Measurements from ENCODE around the gene LYPD6.

LYPD6 gene

DNA sequence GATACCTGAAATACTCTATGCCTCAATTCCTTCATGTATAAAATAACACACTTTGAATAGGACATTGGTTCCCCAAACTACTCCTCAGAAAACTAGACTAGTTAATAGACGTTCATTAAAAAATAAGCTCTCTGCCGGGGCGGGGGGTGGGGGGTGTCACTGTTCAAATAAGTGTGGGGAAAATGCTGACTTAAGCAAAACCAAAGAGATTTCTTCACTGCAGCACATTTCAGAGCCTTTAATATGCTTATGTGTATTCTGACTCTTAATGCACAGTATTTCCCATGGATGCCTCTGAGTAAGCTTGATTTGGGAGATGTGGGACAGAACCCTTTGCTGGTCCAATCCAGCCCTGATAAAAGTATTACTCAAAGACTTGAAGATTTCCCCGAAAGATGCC, 93.2 kb downstream of the LYPD6 start:
- Histone ChIP-seq H3K36me3 (no peaks in the 10 kb centered on the region), H3K27ac (no peak overlapping the region), H3K4me3 (ENCODE audit: low read depth in 1 of 2, low read length in 1 of 2) (no peak overlapping the region), H3K27me3 (no peaks in the 10 kb centered on the region), H3K9me3 (no peaks in the 10 kb centered on the region), H3K4me1 (ENCODE audit: control insufficient read depth in 1 of 2, insufficient read depth in 1 of 2, low read depth in 1 of 2, low read length in 1 of 2) (no peaks in the 10 kb centered on the region)
- TF ChIP-seq, protein P1, sequence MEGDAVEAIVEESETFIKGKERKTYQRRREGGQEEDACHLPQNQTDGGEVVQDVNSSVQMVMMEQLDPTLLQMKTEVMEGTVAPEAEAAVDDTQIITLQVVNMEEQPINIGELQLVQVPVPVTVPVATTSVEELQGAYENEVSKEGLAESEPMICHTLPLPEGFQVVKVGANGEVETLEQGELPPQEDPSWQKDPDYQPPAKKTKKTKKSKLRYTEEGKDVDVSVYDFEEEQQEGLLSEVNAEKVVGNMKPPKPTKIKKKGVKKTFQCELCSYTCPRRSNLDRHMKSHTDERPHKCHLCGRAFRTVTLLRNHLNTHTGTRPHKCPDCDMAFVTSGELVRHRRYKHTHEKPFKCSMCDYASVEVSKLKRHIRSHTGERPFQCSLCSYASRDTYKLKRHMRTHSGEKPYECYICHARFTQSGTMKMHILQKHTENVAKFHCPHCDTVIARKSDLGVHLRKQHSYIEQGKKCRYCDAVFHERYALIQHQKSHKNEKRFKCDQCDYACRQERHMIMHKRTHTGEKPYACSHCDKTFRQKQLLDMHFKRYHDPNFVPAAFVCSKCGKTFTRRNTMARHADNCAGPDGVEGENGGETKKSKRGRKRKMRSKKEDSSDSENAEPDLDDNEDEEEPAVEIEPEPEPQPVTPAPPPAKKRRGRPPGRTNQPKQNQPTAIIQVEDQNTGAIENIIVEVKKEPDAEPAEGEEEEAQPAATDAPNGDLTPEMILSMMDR (IDR thresholded peaks at IDR 0.05), result no peak

DNA sequence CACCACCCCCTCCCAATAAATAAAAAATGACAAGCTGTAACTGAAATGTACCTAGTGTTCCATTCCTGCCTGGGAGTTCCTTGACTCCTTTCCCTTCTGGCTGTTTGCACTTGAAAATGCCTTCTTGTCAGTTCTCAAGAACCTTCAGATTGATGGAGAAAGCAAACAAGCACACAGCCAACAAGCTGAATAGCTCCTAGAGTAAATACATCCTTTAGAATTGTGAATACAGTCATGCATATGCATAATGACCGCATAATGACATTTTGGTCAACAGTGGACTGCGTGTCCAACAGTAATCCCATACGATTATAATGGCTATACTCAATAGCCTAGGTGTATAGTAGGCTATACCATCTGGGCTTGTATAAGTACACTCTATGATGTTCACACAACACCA, 97.0 kb downstream of the LYPD6 start:
- no peak overlapping the region for H3K4me3 ChIP-seq (ENCODE audit: low read depth in 1 of 2, low read length in 1 of 2)
- TF ChIP-seq, protein P1 (IDR thresholded peaks at IDR 0.05), result no peak
- H3K9me3 ChIP-seq, result no peaks in the 10 kb centered on the region
- no peaks in the 10 kb centered on the region for H3K4me1 ChIP-seq (ENCODE audit: control insufficient read depth in 1 of 2, insufficient read depth in 1 of 2, low read depth in 1 of 2, low read length in 1 of 2)
- no peaks in the 10 kb centered on the region for H3K36me3 ChIP-seq
- no peaks in the 10 kb centered on the region for H3K27me3 ChIP-seq
- no peak overlapping the region for H3K27ac ChIP-seq

DNA sequence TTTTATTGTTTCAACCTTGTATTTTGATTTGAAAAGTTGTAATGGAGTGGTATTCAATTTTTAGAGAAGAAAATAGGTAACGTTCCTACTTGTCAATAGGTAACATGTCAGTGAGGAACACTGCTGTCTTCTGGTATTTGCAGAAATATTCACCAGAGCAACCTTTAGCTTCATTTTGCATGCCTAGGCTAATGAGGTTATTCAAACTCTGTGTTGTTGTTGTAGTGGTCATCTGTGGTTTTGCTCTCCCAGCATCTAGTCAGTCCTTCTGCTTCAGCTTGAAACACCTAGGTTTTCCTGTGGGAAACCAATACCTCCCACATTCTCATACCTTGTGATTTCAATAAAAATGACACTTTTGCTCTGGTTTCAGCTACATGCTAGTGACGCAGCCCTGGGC, 98.4 kb downstream of the LYPD6 start:
- no peaks in the 10 kb centered on the region for H3K9me3 ChIP-seq
- no peak overlapping the region for H3K27ac ChIP-seq
- H3K4me1 ChIP-seq (ENCODE audit: control insufficient read depth in 1 of 2, insufficient read depth in 1 of 2, low read depth in 1 of 2, low read length in 1 of 2), result no peaks in the 10 kb centered on the region
- no peaks in the 10 kb centered on the region for H3K27me3 ChIP-seq
- H3K36me3 ChIP-seq, result no peaks in the 10 kb centered on the region
- TF ChIP-seq, protein P1 (IDR thresholded peaks at IDR 0.05), result no peak
- no peak overlapping the region for H3K4me3 ChIP-seq (ENCODE audit: low read depth in 1 of 2, low read length in 1 of 2)

DNA sequence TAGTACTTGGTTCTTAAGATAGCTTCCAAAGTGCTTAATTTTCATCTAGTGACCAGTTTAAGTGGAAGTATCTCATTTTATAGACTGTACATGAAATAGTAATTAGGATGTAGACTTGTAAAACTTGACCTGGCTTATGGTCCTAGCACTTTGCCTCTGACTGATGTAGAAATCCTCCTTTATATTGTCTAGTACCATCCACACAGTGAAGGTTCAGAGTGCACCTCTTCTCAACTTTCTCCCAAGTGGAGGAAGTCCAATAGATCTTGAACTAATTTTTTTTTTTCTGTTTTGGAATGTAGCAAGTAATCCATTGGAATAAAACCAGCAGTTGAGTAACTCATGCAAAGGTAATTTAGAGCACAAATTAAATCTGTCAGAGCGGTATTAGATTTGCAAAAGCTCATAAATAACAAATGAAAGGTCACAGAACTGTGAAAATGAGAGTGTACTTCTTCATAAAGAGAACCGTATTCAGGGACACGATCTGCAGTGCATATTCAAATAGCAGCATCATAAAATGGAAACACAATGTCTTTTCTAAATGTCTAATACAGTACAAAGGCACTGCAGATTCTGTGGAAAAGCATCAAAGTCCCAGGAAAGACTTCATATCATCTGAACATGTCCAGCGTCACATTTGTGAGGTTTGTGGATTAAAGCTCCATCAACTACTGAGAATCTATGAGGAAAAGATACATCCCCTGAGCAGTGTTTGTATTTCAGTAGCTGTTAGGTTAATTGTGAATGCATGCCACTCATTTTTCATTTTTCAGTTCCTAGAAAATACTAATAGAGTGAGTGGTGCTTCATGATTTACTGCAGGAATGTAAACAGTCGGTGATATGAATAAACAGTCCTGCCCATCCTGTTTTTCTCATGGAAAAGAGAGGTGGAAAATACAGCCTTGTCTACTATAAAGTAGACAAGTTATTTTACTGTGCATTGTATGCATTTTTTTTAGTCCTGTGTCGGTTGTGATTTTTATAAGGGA, 100.7 kb downstream of the LYPD6 start:
- Histone ChIP-seq H3K4me3 (ENCODE audit: low read depth in 1 of 2, low read length in 1 of 2) (no peak overlapping the region), H3K36me3 (no peaks in the 10 kb centered on the region), H3K9me3 (no peaks in the 10 kb centered on the region), H3K4me1 (ENCODE audit: control insufficient read depth in 1 of 2, insufficient read depth in 1 of 2, low read depth in 1 of 2, low read length in 1 of 2) (no peaks in the 10 kb centered on the region), H3K27me3 (no peaks in the 10 kb centered on the region), H3K27ac (no peak overlapping the region)
- TF ChIP-seq, protein P1 (IDR thresholded peaks at IDR 0.05), result no peak

DNA sequence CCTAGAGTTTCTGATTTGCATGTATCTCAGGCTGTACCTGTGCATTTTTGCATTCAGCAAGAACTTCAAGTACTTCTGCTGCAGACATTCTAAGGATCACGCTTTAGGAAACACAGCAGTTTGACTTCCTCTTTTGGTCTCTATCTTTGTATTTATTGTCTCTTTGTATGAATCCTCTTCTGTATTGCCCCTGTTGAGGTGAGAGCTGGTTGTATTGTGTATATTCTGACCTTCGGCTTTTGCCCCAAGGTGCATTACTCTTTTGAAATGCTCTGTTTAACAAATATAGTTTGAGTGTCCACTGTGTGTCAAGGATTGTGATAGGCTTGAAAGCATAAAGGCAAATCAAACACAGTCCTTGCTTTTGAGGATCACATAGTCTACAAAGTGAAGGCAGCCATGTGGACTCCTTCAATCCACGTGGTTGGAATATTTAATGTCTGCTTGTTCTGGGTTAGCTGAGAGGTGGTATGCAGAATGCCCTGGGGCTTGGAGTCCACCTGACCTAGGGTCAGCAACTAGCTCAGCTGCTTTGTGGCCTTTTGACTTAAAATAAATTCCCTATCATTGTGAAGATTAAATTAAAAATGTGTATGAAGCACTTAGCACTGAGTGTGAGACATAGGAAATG, 108.1 kb downstream of the LYPD6 start:
- Histone ChIP-seq H3K4me1 (ENCODE audit: control insufficient read depth in 1 of 2, insufficient read depth in 1 of 2, low read depth in 1 of 2, low read length in 1 of 2) (no peaks in the 10 kb centered on the region), H3K27me3 (no peaks in the 10 kb centered on the region), H3K9me3 (no peaks in the 10 kb centered on the region), H3K36me3 (no peaks in the 10 kb centered on the region), H3K27ac (no peak overlapping the region), H3K4me3 (ENCODE audit: low read depth in 1 of 2, low read length in 1 of 2) (no peak overlapping the region)
- TF ChIP-seq, protein P1 (IDR thresholded peaks at IDR 0.05), result no peak

Measured in neutrophil (primary cell).